Memory B cell (primary cell): ENCODE results near the gene TINAGL1.
"Not testable (repeated sequence)": the region's sequence is repeated elsewhere in the genome, so short reads cannot be mapped to it uniquely, and the experiment has no call there.

Experiments used
- ATAC-seq: fragments of 150-1000 bp; cut with Tn5 transposase; 2 replicates; pipeline ENCODE4 v1.10.0; 2021; ENCODE audit warnings: low read depth, mild to moderate bottlenecking, moderate library complexity
- DNase-seq, 2 donors: peaks; one replicate each; pipeline ENCODE4 v3.0.0; 2022; ENCODE audit warnings: low spot score in 2 of 2
- H3K27ac Mint-ChIP-seq: one replicate; pipeline ENCODE4 v1.8.0; 2022; ENCODE audit warnings: mild to moderate bottlenecking, moderate library complexity, mixed read lengths
- H3K27me3 Mint-ChIP-seq: one replicate; pipeline ENCODE4 v1.8.0; 2022; ENCODE audit warnings: mixed read lengths
- H3K36me3 Mint-ChIP-seq: one replicate; pipeline ENCODE4 v1.8.0; 2022; ENCODE audit warnings: mild to moderate bottlenecking, mixed read lengths
- H3K4me1 Mint-ChIP-seq: one replicate; pipeline ENCODE4 v1.8.0; 2022; ENCODE audit warnings: mixed read lengths
- H3K4me3 Mint-ChIP-seq: one replicate; pipeline ENCODE4 v1.8.0; 2022; ENCODE audit warnings: mild to moderate bottlenecking, moderate library complexity, mixed read lengths
- H3K9me3 Mint-ChIP-seq: one replicate; pipeline ENCODE4 v1.8.0; 2022; ENCODE audit warnings: mixed read lengths

The TINAGL1 gene

GRCh38 chr1:31584869-31585735 lies 8.8 kb downstream of the TINAGL1 start:
- DNase-seq (no peak), ATAC-seq (no peak)
- Mint-ChIP-seq H3K4me3 (no peak overlapping the region), H3K9me3 (no peaks in the 10 kb centered on the region), H3K36me3 (no peaks in the 10 kb centered on the region), H3K27me3 (peaks cover 15% of the 10 kb centered on the region), H3K27ac (no peak overlapping the region), H3K4me1 (peaks cover 4% of the 10 kb centered on the region)

- H3K4me1 Mint-ChIP-seq: peaks cover 4% of the 10 kb centered on the region
- H3K27ac Mint-ChIP-seq: no peak overlapping the region
- H3K36me3 Mint-ChIP-seq: no peaks in the 10 kb centered on the region
These were observed 9.5 kb downstream of the TINAGL1 start for GRCh38 chr1:31585736-31586365.

GRCh38 chr1:31586376-31587327 lies 10.3 kb downstream of the TINAGL1 start:
- H3K4me1 Mint-ChIP-seq: peaks cover 4% of the 10 kb centered on the region
- ATAC-seq (no peak), DNase-seq (no peak)
- H3K4me3 Mint-ChIP-seq: no peak overlapping the region
- no peaks in the 10 kb centered on the region for H3K36me3 Mint-ChIP-seq
- H3K27ac Mint-ChIP-seq: no peak overlapping the region
- peaks cover 13% of the 10 kb centered on the region for H3K27me3 Mint-ChIP-seq
- no peaks in the 10 kb centered on the region for H3K9me3 Mint-ChIP-seq

More at GRCh38 chr1:31585736-31586365, 9.5 kb downstream of the TINAGL1 start:
- no peak overlapping the region for H3K4me3 Mint-ChIP-seq
- ATAC-seq: no peak
- DNase-seq: no peak
- no peaks in the 10 kb centered on the region for H3K9me3 Mint-ChIP-seq
- H3K27me3 Mint-ChIP-seq: peaks cover 12% of the 10 kb centered on the region

- H3K36me3 Mint-ChIP-seq, H3K4me3 Mint-ChIP-seq, ATAC-seq, H3K4me1 Mint-ChIP-seq, H3K27ac Mint-ChIP-seq, DNase-seq, H3K9me3 Mint-ChIP-seq: not testable (repeated sequence)
- peaks cover 19% of the 10 kb centered on the region for H3K27me3 Mint-ChIP-seq
These were observed 11.0 kb downstream of the TINAGL1 start for GRCh38 chr1:31587328-31587699.

- peak; percentile 66 for ATAC-seq
- Mint-ChIP-seq H3K27ac (no peak overlapping the region), H3K9me3 (no peaks in the 10 kb centered on the region), H3K36me3 (no peaks in the 10 kb centered on the region), H3K27me3 (peaks cover 20% of the 10 kb centered on the region), H3K4me1 (peaks cover 4% of the 10 kb centered on the region), H3K4me3 (no peak overlapping the region)
- DNase-seq: peak in 1 of 2 donors; percentile 31
These were observed 11.6 kb downstream of the TINAGL1 start for GRCh38 chr1:31587720-31588423.

- Mint-ChIP-seq H3K27me3 (peaks cover 22% of the 10 kb centered on the region), H3K9me3 (no peaks in the 10 kb centered on the region), H3K4me3 (peak overlapping the region; percentile 6), H3K27ac (no peak overlapping the region), H3K4me1 (peaks cover 4% of the 10 kb centered on the region), H3K36me3 (no peaks in the 10 kb centered on the region)
- no peak for ATAC-seq
- DNase-seq: no peak
These were observed 12.6 kb downstream of the TINAGL1 start for GRCh38 chr1:31588751-31589515.

- no peaks in the 10 kb centered on the region for H3K9me3 Mint-ChIP-seq
- no peak for DNase-seq
- peaks cover 4% of the 10 kb centered on the region for H3K4me1 Mint-ChIP-seq
- H3K27ac Mint-ChIP-seq: no peak overlapping the region
- H3K4me3 Mint-ChIP-seq: no peak overlapping the region
- H3K36me3 Mint-ChIP-seq: no peaks in the 10 kb centered on the region
- no peak for ATAC-seq
- peaks cover 25% of the 10 kb centered on the region for H3K27me3 Mint-ChIP-seq
These were observed 15.2 kb downstream of the TINAGL1 start for GRCh38 chr1:31591425-31592093.

- DNase-seq (no peak), ATAC-seq (no peak)
- Mint-ChIP-seq H3K4me3 (no peak overlapping the region), H3K9me3 (no peaks in the 10 kb centered on the region), H3K4me1 (peaks cover 7% of the 10 kb centered on the region), H3K36me3 (no peaks in the 10 kb centered on the region), H3K27ac (no peak overlapping the region), H3K27me3 (peaks cover 25% of the 10 kb centered on the region)
These were observed 15.8 kb downstream of the TINAGL1 start for GRCh38 chr1:31592132-31592531.

- Mint-ChIP-seq H3K9me3 (no peaks in the 10 kb centered on the region), H3K4me3 (no peak overlapping the region), H3K4me1 (peaks cover 6% of the 10 kb centered on the region), H3K27me3 (peaks cover 22% of the 10 kb centered on the region), H3K27ac (no peak overlapping the region), H3K36me3 (no peaks in the 10 kb centered on the region)
- ATAC-seq (no peak), DNase-seq (no peak)
These were observed 16.9 kb downstream of the TINAGL1 start for GRCh38 chr1:31593136-31593665.

- ATAC-seq (peak; percentile 99), DNase-seq (peak; percentile 55 to 76)
- peaks cover 21% of the 10 kb centered on the region for H3K27me3 Mint-ChIP-seq
- no peaks in the 10 kb centered on the region for H3K36me3 Mint-ChIP-seq
- peaks cover 4% of the 10 kb centered on the region for H3K4me1 Mint-ChIP-seq
- H3K9me3 Mint-ChIP-seq: no peaks in the 10 kb centered on the region
- H3K4me3 Mint-ChIP-seq: no peak overlapping the region
- no peak overlapping the region for H3K27ac Mint-ChIP-seq
These were observed 17.7 kb downstream of the TINAGL1 start for GRCh38 chr1:31593770-31594632.

- DNase-seq (no peak), ATAC-seq (no peak)
- H3K9me3 Mint-ChIP-seq: no peaks in the 10 kb centered on the region
- H3K27me3 Mint-ChIP-seq: peaks cover 18% of the 10 kb centered on the region
- peaks cover 2% of the 10 kb centered on the region for H3K4me1 Mint-ChIP-seq
- H3K27ac Mint-ChIP-seq: no peak overlapping the region
- no peak overlapping the region for H3K4me3 Mint-ChIP-seq
- H3K36me3 Mint-ChIP-seq: no peaks in the 10 kb centered on the region
These were observed 19.8 kb downstream of the TINAGL1 start for GRCh38 chr1:31595836-31596736.
